GM23338 (cell line): ENCODE measurements around the gene PELI1. TPM values are rescaled to one million over a fixed set of nuclear protein-coding genes. Genes with fewer than 3 reads are reported as not detected.

ENCODE experiments used
- ATAC-seq: fragments of 200-7000 bp; cut with Tn5 transposase; 3 replicates; pipeline ENCODE4 v1.9.1; 2020
- DNase-seq: peaks from one replicate; pipeline ENCODE4 v3.0.0-alpha.2; 2015; ENCODE audit warnings: low spot score
- H2AFZ ChIP-seq: fragments of 200-600 bp; sonication (generic); 2 replicates; pipeline ENCODE4 v1.8.0; 2016; ENCODE audit warnings: antibody characterized with exemption, mild to moderate bottlenecking, moderate library complexity
- H3F3A ChIP-seq: fragments of 200-600 bp; sonication (generic); replicated peaks from 2 replicates; pipeline ENCODE4 v1.8.0; 2017; ENCODE audit warnings: antibody characterized with exemption, mixed run types, low read depth
- H3K27ac ChIP-seq: fragments of 200-600 bp; sonication (generic); 2 replicates; pipeline ENCODE4 v1.6.1; 2016; ENCODE audit warnings: low read depth
- H3K27me3 ChIP-seq: fragments of 200-600 bp; sonication (generic); 2 replicates; pipeline ENCODE4 v1.8.0; 2016; ENCODE audit warnings: mild to moderate bottlenecking, mixed run types, moderate library complexity; ENCODE audit not compliant: insufficient read depth
- H3K36me3 ChIP-seq: fragments of 200-600 bp; sonication (generic); 2 replicates; pipeline ENCODE4 v1.8.0; 2016; ENCODE audit warnings: mild to moderate bottlenecking; ENCODE audit not compliant: insufficient read depth
- H3K4me1 ChIP-seq: fragments of 200-600 bp; sonication (generic); 2 replicates; pipeline ENCODE4 v1.8.0; 2016; ENCODE audit warnings: mild to moderate bottlenecking, moderate library complexity; ENCODE audit not compliant: insufficient read depth
- H3K4me2 ChIP-seq: fragments of 200-600 bp; sonication (generic); 2 replicates; pipeline ENCODE4 v1.7.1; 2017; ENCODE audit warnings: mixed run types
- H3K4me3 ChIP-seq: fragments of 200-600 bp; sonication (generic); 2 replicates; pipeline ENCODE4 v1.6.1; 2016; ENCODE audit warnings: mixed run types
- H3K79me2 ChIP-seq: fragments of 200-600 bp; sonication (generic); replicated peaks from 2 replicates; pipeline ENCODE4 v1.8.0; 2017; ENCODE audit warnings: mild to moderate bottlenecking; ENCODE audit not compliant: insufficient read depth
- H3K9me2 ChIP-seq: fragments of 200-600 bp; sonication (generic); 2 replicates; pipeline ENCODE4 v1.8.0; 2017; ENCODE audit not compliant: insufficient read depth
- H4K20me1 ChIP-seq: fragments of 200-600 bp; sonication (generic); replicated peaks from 2 replicates; pipeline ENCODE4 v1.8.0; 2017; ENCODE audit warnings: mild to moderate bottlenecking; ENCODE audit not compliant: insufficient read depth
- H3K27ac Mint-ChIP-seq: 2 replicates; pipeline ENCODE4 v1.8.0; 2020; ENCODE audit warnings: inconsistent platforms, mild to moderate bottlenecking, moderate library complexity, mixed read lengths
- H3K27me3 Mint-ChIP-seq: 3 replicates; pipeline ENCODE4 v1.8.0; 2022; ENCODE audit warnings: low read depth, mild to moderate bottlenecking, moderate library complexity, mixed read lengths, inconsistent platforms; ENCODE audit not compliant: insufficient read depth, poor library complexity
- H3K36me3 Mint-ChIP-seq: 3 replicates; pipeline ENCODE4 v1.8.0; 2021; ENCODE audit warnings: low read depth, mild to moderate bottlenecking, inconsistent platforms, moderate library complexity, mixed read lengths
- H3K4me1 Mint-ChIP-seq: 3 replicates; pipeline ENCODE4 v1.8.0; 2020; ENCODE audit warnings: mild to moderate bottlenecking, inconsistent platforms, mixed read lengths
- H3K4me3 Mint-ChIP-seq: 3 replicates; pipeline ENCODE4 v1.8.0; 2021; ENCODE audit warnings: moderate library complexity, mild to moderate bottlenecking, inconsistent platforms, mixed read lengths
- H3K9me3 Mint-ChIP-seq: 3 replicates; pipeline ENCODE4 v1.8.0; 2020; ENCODE audit warnings: moderate library complexity, mild to moderate bottlenecking, inconsistent platforms, mixed read lengths
- EZH2phosphoT487 ChIP-seq: fragments of 200-600 bp; sonication (generic); IDR thresholded peaks from one replicate; pipeline ENCODE4 v1.8.1; 2018; ENCODE audit warnings: antibody characterized with exemption; ENCODE audit not compliant: unreplicated experiment
- JUNB ChIP-seq: IDR thresholded peaks from one replicate; pipeline ENCODE4 v1.6.1; 2016; ENCODE audit warnings: antibody characterized with exemption; ENCODE audit not compliant: unreplicated experiment
- NANOG ChIP-seq: IDR thresholded peaks from 2 replicates; pipeline ENCODE4 v1.6.1; 2016; ENCODE audit warnings: antibody characterized with exemption, borderline replicate concordance
- POLR2AphosphoS5 ChIP-seq: IDR thresholded peaks from 2 replicates; pipeline ENCODE4 v1.6.1; 2016; ENCODE audit warnings: antibody characterized with exemption, low read depth
- STAT1 ChIP-seq: IDR thresholded peaks from one replicate; pipeline ENCODE4 v1.6.1; 2016; ENCODE audit warnings: antibody characterized with exemption; ENCODE audit not compliant: unreplicated experiment
- ZNF114 ChIP-seq: fragments of 250-450 bp; sonication (Bioruptor Pico); IDR thresholded peaks from 2 replicates; pipeline ENCODE4 v1.5.0; 2020; ENCODE audit warnings: mild to moderate bottlenecking, moderate library complexity
- polyA plus RNA-seq: library from polyadenylated mRNA; unstranded; fragments of >200 nt; fragmentation: Nextera tagmentation; extraction: Ambion mirVana; gene quantifications from 2 replicates; pipeline ENCODE4 v1.2.1, GENCODE V29; 2016
- total RNA-seq: library from RNA; depleted of rRNA; stranded (reverse); fragments of >200 nt; shearing (Covaris generic); gene quantifications from 2 replicates; pipeline ENCODE4 v1.2.3, GENCODE V29; 2014
- TF ChIP-seq, protein P1 (sequence below), 2 experiments: fragments of 200-600 bp in 1 of 2; sonication (generic) in 1 of 2; conservative IDR thresholded peaks; 2 replicates each; pipeline versions ENCODE4 v1.5.1 to v1.6.1; 2016 to 2017; ENCODE audit warnings: antibody characterized with exemption in 2 of 2, low read depth in 2 of 2, mild to moderate bottlenecking in 2 of 2, moderate library complexity in 1 of 2
- TF ChIP-seq, protein P2 (sequence below): IDR thresholded peaks from 2 replicates; pipeline ENCODE4 v1.6.1; 2016; ENCODE audit warnings: antibody characterized with exemption
- TF ChIP-seq, protein P3 (sequence below): IDR thresholded peaks from one replicate; pipeline ENCODE4 v1.6.1; 2018; ENCODE audit warnings: antibody characterized with exemption; ENCODE audit not compliant: unreplicated experiment

PELI1 gene
- total and polyA plus RNA-seq, 2 experiments from 2014 or later, result 32.4 to 61.8 TPM

DNA sequence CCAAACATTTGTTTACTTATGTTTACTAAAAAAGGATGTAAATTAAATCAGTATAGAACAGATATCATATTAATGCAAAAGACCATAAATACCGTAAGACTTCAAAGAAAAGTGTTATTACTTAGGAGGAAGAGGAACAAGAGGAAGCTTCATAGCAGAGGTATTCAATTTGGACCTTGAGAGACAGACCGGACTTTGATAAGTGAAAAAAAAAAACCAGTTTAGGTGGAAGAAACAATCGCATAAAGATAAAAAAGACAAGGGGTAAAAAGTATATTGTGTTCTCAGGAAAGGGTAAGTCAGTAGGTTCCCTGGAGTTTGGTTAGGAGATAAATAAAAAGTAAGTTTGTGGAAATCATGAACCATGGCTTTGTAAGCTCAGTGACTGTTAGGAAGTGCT, 17.6 kb downstream of the PELI1 start:
- Histone ChIP-seq H3K27me3 (no peaks in the 10 kb centered on the region), H3K9me2 (no peaks in the 10 kb centered on the region), H3K79me2 (peaks cover 99% of the 10 kb centered on the region), H3K4me2 (no peak overlapping the region; the same call in 1 of the 2 replicates), H2AFZ (no peak overlapping the region), H3K36me3 (no peaks in the 10 kb centered on the region), H3F3A (no peaks in the 10 kb centered on the region), H3K27ac (0 out of 2 replicates have a peak overlapping the region, but pooled peaks have one; percentile 0), H4K20me1 (peaks cover 28% of the 10 kb centered on the region), H3K4me1 (peaks cover 39% of the 10 kb centered on the region), H3K4me3 (no peak overlapping the region)
- H3K4me3 Mint-ChIP-seq, result no peak overlapping the region; the same call in 2 of the 3 replicates
- no peak for DNase-seq
- peak overlapping the region; percentile 6; the same call in 1 of the 2 replicates for H3K27ac Mint-ChIP-seq
- H3K4me1 Mint-ChIP-seq, result peaks cover 46% of the 10 kb centered on the region
- H3K9me3 Mint-ChIP-seq, result no peaks in the 10 kb centered on the region
- ATAC-seq, result no peak
- peaks cover 15% of the 10 kb centered on the region; the same call in 2 of the 3 replicates for H3K36me3 Mint-ChIP-seq
- TF ChIP-seq POLR2AphosphoS5, result no peak
- H3K27me3 Mint-ChIP-seq, result no peaks in the 10 kb centered on the region

DNA sequence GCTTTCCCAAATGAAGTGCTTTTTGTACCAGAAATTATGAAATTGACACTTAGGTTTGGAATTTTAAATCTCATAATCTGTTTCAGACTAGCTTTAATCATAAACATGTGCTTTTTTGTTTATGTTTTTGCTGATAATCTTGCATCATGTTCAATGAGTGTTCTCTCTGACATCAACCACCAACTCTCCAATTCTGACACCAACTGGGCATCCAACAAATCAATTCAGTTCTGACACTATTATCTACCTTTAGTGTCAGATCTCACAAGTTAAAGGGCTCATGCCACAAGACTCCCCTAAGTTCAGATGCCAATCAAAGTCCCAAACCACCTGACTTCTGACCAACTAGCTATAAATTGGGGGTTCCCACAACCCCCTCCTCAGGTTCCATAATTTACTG, 19.6 kb downstream of the PELI1 start:
- H4K20me1 ChIP-seq, result peaks cover 37% of the 10 kb centered on the region
- H3K27me3 ChIP-seq, result no peaks in the 10 kb centered on the region
- H3K4me3 ChIP-seq, result no peak overlapping the region
- Mint-ChIP-seq H3K4me3 (no peak overlapping the region), H3K9me3 (no peaks in the 10 kb centered on the region), H3K4me1 (peaks cover 49% of the 10 kb centered on the region), H3K36me3 (peaks cover 15% of the 10 kb centered on the region; the same call in 2 of the 3 replicates), H3K27ac (no peak overlapping the region), H3K27me3 (no peaks in the 10 kb centered on the region)
- DNase-seq, result no peak
- no peak overlapping the region for H2AFZ ChIP-seq
- H3K36me3 ChIP-seq, result no peaks in the 10 kb centered on the region
- no peak overlapping the region for H3K27ac ChIP-seq
- H3K4me1 ChIP-seq, result peaks cover 35% of the 10 kb centered on the region
- H3F3A ChIP-seq, result no peaks in the 10 kb centered on the region
- ATAC-seq, result no peak
- H3K79me2 ChIP-seq, result peaks cover 99% of the 10 kb centered on the region
- no peaks in the 10 kb centered on the region for H3K9me2 ChIP-seq
- H3K4me2 ChIP-seq, result no peak overlapping the region
- TF ChIP-seq, protein P1, sequence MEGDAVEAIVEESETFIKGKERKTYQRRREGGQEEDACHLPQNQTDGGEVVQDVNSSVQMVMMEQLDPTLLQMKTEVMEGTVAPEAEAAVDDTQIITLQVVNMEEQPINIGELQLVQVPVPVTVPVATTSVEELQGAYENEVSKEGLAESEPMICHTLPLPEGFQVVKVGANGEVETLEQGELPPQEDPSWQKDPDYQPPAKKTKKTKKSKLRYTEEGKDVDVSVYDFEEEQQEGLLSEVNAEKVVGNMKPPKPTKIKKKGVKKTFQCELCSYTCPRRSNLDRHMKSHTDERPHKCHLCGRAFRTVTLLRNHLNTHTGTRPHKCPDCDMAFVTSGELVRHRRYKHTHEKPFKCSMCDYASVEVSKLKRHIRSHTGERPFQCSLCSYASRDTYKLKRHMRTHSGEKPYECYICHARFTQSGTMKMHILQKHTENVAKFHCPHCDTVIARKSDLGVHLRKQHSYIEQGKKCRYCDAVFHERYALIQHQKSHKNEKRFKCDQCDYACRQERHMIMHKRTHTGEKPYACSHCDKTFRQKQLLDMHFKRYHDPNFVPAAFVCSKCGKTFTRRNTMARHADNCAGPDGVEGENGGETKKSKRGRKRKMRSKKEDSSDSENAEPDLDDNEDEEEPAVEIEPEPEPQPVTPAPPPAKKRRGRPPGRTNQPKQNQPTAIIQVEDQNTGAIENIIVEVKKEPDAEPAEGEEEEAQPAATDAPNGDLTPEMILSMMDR (conservative IDR thresholded peaks at IDR 0.05; ENCODE audit: low read depth in 2 of 2), result no peak
- no peak for TF ChIP-seq POLR2AphosphoS5
- TF ChIP-seq, protein P2, sequence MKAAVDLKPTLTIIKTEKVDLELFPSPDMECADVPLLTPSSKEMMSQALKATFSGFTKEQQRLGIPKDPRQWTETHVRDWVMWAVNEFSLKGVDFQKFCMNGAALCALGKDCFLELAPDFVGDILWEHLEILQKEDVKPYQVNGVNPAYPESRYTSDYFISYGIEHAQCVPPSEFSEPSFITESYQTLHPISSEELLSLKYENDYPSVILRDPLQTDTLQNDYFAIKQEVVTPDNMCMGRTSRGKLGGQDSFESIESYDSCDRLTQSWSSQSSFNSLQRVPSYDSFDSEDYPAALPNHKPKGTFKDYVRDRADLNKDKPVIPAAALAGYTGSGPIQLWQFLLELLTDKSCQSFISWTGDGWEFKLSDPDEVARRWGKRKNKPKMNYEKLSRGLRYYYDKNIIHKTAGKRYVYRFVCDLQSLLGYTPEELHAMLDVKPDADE, result no peak
- TF ChIP-seq NANOG, result no peak
- TF ChIP-seq STAT1, result no peak
- no peak for TF ChIP-seq ZNF114 (CRISPR knock-in tag)
- TF ChIP-seq EZH2phosphoT487, result no peak
- no peak for TF ChIP-seq JUNB
- TF ChIP-seq, protein P3, sequence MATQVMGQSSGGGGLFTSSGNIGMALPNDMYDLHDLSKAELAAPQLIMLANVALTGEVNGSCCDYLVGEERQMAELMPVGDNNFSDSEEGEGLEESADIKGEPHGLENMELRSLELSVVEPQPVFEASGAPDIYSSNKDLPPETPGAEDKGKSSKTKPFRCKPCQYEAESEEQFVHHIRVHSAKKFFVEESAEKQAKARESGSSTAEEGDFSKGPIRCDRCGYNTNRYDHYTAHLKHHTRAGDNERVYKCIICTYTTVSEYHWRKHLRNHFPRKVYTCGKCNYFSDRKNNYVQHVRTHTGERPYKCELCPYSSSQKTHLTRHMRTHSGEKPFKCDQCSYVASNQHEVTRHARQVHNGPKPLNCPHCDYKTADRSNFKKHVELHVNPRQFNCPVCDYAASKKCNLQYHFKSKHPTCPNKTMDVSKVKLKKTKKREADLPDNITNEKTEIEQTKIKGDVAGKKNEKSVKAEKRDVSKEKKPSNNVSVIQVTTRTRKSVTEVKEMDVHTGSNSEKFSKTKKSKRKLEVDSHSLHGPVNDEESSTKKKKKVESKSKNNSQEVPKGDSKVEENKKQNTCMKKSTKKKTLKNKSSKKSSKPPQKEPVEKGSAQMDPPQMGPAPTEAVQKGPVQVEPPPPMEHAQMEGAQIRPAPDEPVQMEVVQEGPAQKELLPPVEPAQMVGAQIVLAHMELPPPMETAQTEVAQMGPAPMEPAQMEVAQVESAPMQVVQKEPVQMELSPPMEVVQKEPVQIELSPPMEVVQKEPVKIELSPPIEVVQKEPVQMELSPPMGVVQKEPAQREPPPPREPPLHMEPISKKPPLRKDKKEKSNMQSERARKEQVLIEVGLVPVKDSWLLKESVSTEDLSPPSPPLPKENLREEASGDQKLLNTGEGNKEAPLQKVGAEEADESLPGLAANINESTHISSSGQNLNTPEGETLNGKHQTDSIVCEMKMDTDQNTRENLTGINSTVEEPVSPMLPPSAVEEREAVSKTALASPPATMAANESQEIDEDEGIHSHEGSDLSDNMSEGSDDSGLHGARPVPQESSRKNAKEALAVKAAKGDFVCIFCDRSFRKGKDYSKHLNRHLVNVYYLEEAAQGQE, result no peak
